ENCODE data around the gene IL10RB.
"Not testable (repeated sequence)": the region's sequence is repeated elsewhere in the genome, so short reads cannot be mapped to it uniquely, and the experiment has no call there.

Gene IL10RB

GRCh38 chr21:33234635-33235520, 31.3 kb upstream of the IL10RB start:
- DNase-seq (ENCODE audit: low read depth in 1 of 2, low spot score in 1 of 2): no peak
- TF ChIP-seq JUND (IDR thresholded peaks at IDR 0.05; ENCODE audit: low read depth): no peak
- in situ Hi-C loops (cut with HindIII; ENCODE audit: low pct_unique_long_range_greater_than_20kb, low sequenced_read_pairs): no loop called here

- in situ Hi-C loops (cut with HindIII; ENCODE audit: low pct_unique_long_range_greater_than_20kb, low sequenced_read_pairs): no loop called here
- no peak for DNase-seq (ENCODE audit: low read depth in 1 of 2, low spot score in 1 of 2)
- TF ChIP-seq JUND (IDR thresholded peaks at IDR 0.05; ENCODE audit: low read depth): no peak
Measured at GRCh38 chr21:33236013-33236686, 30.0 kb upstream of the IL10RB start.

- in situ Hi-C loops (cut with HindIII; ENCODE audit: low pct_unique_long_range_greater_than_20kb, low sequenced_read_pairs): no loop called here
- no peak for TF ChIP-seq JUND (IDR thresholded peaks at IDR 0.05; ENCODE audit: low read depth)
- DNase-seq (ENCODE audit: low read depth in 1 of 2, low spot score in 1 of 2): no peak
Measured at GRCh38 chr21:33236766-33237165, 29.4 kb upstream of the IL10RB start.

GRCh38 chr21:33237486-33237885, 28.7 kb upstream of the IL10RB start:
- DNase-seq (ENCODE audit: low read depth in 1 of 2, low spot score in 1 of 2): no peak
- in situ Hi-C loops (cut with HindIII; ENCODE audit: low pct_unique_long_range_greater_than_20kb, low sequenced_read_pairs): no loop called here
- TF ChIP-seq JUND (IDR thresholded peaks at IDR 0.05; ENCODE audit: low read depth): no peak

- in situ Hi-C loops (cut with HindIII; ENCODE audit: low pct_unique_long_range_greater_than_20kb, low sequenced_read_pairs): no loop called here
- no peak for DNase-seq (ENCODE audit: low read depth in 1 of 2, low spot score in 1 of 2)
- TF ChIP-seq JUND (IDR thresholded peaks at IDR 0.05; ENCODE audit: low read depth): no peak
Measured at GRCh38 chr21:33238146-33238545, 28.0 kb upstream of the IL10RB start.

- in situ Hi-C loops (cut with HindIII; ENCODE audit: low pct_unique_long_range_greater_than_20kb, low sequenced_read_pairs): no loop called here
- no peak for TF ChIP-seq JUND (IDR thresholded peaks at IDR 0.05; ENCODE audit: low read depth)
- no peak for DNase-seq (ENCODE audit: low read depth in 1 of 2, low spot score in 1 of 2)
Measured at GRCh38 chr21:33238565-33239255, 27.5 kb upstream of the IL10RB start.

- in situ Hi-C loops (cut with HindIII; ENCODE audit: low pct_unique_long_range_greater_than_20kb, low sequenced_read_pairs); DNase-seq (ENCODE audit: low read depth in 1 of 2, low spot score in 1 of 2): not testable (repeated sequence)
Measured at GRCh38 chr21:33239559-33240127, 26.5 kb upstream of the IL10RB start.

GRCh38 chr21:33240404-33240803, 25.8 kb upstream of the IL10RB start:
- in situ Hi-C loops (cut with HindIII; ENCODE audit: low pct_unique_long_range_greater_than_20kb, low sequenced_read_pairs): no loop called here
- no peak for DNase-seq (ENCODE audit: low read depth in 1 of 2, low spot score in 1 of 2)
- TF ChIP-seq JUND (IDR thresholded peaks at IDR 0.05; ENCODE audit: low read depth): no peak

- no peak for TF ChIP-seq JUND (IDR thresholded peaks at IDR 0.05; ENCODE audit: low read depth)
- DNase-seq (ENCODE audit: low read depth in 1 of 2, low spot score in 1 of 2): no peak
- in situ Hi-C loops (cut with HindIII; ENCODE audit: low pct_unique_long_range_greater_than_20kb, low sequenced_read_pairs): no loop called here
Measured at GRCh38 chr21:33241846-33242245, 24.3 kb upstream of the IL10RB start.

GRCh38 chr21:33242846-33243245, 23.3 kb upstream of the IL10RB start:
- DNase-seq (ENCODE audit: low read depth in 1 of 2, low spot score in 1 of 2); in situ Hi-C loops (cut with HindIII; ENCODE audit: low pct_unique_long_range_greater_than_20kb, low sequenced_read_pairs): not testable (repeated sequence)

- no peak for DNase-seq (ENCODE audit: low read depth in 1 of 2, low spot score in 1 of 2)
- no peak for TF ChIP-seq JUND (IDR thresholded peaks at IDR 0.05; ENCODE audit: low read depth)
- in situ Hi-C loops (cut with HindIII; ENCODE audit: low pct_unique_long_range_greater_than_20kb, low sequenced_read_pairs): no loop called here
Measured at GRCh38 chr21:33244082-33244778, 21.9 kb upstream of the IL10RB start.

- no peak for DNase-seq (ENCODE audit: low read depth in 1 of 2, low spot score in 1 of 2)
- TF ChIP-seq JUND (IDR thresholded peaks at IDR 0.05; ENCODE audit: low read depth): no peak
- in situ Hi-C loops (cut with HindIII; ENCODE audit: low pct_unique_long_range_greater_than_20kb, low sequenced_read_pairs): no loop called here
Measured at GRCh38 chr21:33244779-33245105, 21.4 kb upstream of the IL10RB start.

All from T47D (cell line).